Spleen (tissue), 11 donors: ENCODE data around the gene HPCAL1. TPM values are rescaled to one million over a fixed set of nuclear protein-coding genes. Genes with fewer than 3 reads are reported as not detected.

Experiments used
- DNase-seq: peaks from one replicate; pipeline ENCODE4 v3.0.0-alpha.2; 2020
- H3K27ac ChIP-seq, 8 donors: fragments of 200-600 bp; sonication (generic) in 7 of 8; 1 replicate in 4 of 8; 2 replicates in 4 of 8; pipeline versions ENCODE4 v1.5.0 to v1.8.0; 2016 to 2021; ENCODE audit warnings: inconsistent platforms in 4 of 8, mild to moderate bottlenecking in 4 of 8, moderate library complexity in 1 of 8
- H3K27me3 ChIP-seq, 7 donors: fragments of 200-600 bp; sonication (generic) in 6 of 7; replicated peaks in 1 of 7; 1 replicate in 4 of 7; 2 replicates in 3 of 7; pipeline versions ENCODE4 v1.5.0 to v1.8.0; 2016 to 2021; ENCODE audit warnings: inconsistent platforms in 3 of 7, mild to moderate bottlenecking in 1 of 7
- H3K36me3 ChIP-seq, 6 donors: fragments of 200-600 bp; sonication (generic) in 5 of 6; 1 replicate in 4 of 6; 2 replicates in 2 of 6; pipeline versions ENCODE4 v1.5.0 to v1.8.0; 2016 to 2021; ENCODE audit warnings: inconsistent platforms in 2 of 6
- H3K4me1 ChIP-seq, 6 donors: fragments of 200-600 bp; sonication (generic) in 5 of 6; 1 replicate in 3 of 6; 2 replicates in 3 of 6; pipeline versions ENCODE4 v1.5.0 to v1.8.0; 2016 to 2021; ENCODE audit warnings: inconsistent platforms in 3 of 6
- H3K4me3 ChIP-seq, 8 donors: fragments of 200-600 bp; sonication (generic) in 7 of 8; 1 replicate in 4 of 8; 2 replicates in 4 of 8; pipeline versions ENCODE4 v1.5.0 to v1.8.0; 2016 to 2021; ENCODE audit warnings: inconsistent platforms in 4 of 8, mild to moderate bottlenecking in 4 of 8, moderate library complexity in 2 of 8
- H3K9me3 ChIP-seq, 8 donors: fragments of 200-600 bp; sonication (generic) in 7 of 8; 1 replicate in 4 of 8; 2 replicates in 4 of 8; pipeline versions ENCODE4 v1.5.0 to v1.8.0; 2016 to 2021; ENCODE audit warnings: inconsistent platforms in 4 of 8
- POLR2A ChIP-seq, 3 donors: fragments of 450-650 bp; IDR thresholded peaks; one replicate each; pipeline ENCODE4 v1.5.1; 2017; ENCODE audit warnings: antibody characterized with exemption in 3 of 3, mild to moderate bottlenecking in 1 of 3
- POLR2AphosphoS5 ChIP-seq, 3 donors: sonication (generic); formaldehyde crosslinking; IDR thresholded peaks; one replicate each; pipeline ENCODE4 v1.5.1; 2017; ENCODE audit warnings: antibody characterized with exemption in 3 of 3
- WGBS, 5 donors: extraction: QIAGEN DNeasy Blood & Tissue Kit in 3 of 5; methylation state at CpG; one replicate each; pipeline versions ENCODE4 v1.1.5 to v1.1.7; 2013 to 2018; 5-methylcytosine and 5-hydroxymethylcytosine counted together
- intact Hi-C: fragments of 100-400 bp; cut with DNase I; formaldehyde crosslinking; loops from one replicate; pipeline ENCODE4 v1.15.0; 2023; ENCODE audit warnings: low total_unique reads
- polyA plus RNA-seq, 3 donors: library from polyadenylated mRNA; stranded (reverse); fragments of 200-250 nt; gene quantifications; one replicate each; pipeline ENCODE4 v1.2.1, GENCODE V29; 2013
- total RNA-seq, 7 donors: library from RNA; depleted of rRNA in 3 of 7; stranded (reverse); fragments of >200 nt in 3 of 7; fragmentation: NEBNext Ultra II Directional in 4 of 7; extraction: Animal tissue kit (Norgen Biotek cat#: 25700) in 4 of 7; gene quantifications; one replicate each; pipeline versions ENCODE4 v1.1.0 to v1.2.1, GENCODE V29; 2016 to 2021
- TF ChIP-seq, protein P1 (sequence below), 11 experiments: fragments of 200-600 bp in 7 of 11; fragments of 450-650 bp in 4 of 11; sonication (generic) in 4 of 11; IDR thresholded peaks in 8 of 11; conservative IDR thresholded peaks in 3 of 11; 1 replicate in 7 of 11; 2 replicates in 4 of 11; pipeline versions ENCODE4 v1.4.0 to v1.8.0; 2016 to 2021; ENCODE audit warnings: antibody characterized with exemption in 11 of 11, inconsistent platforms in 4 of 11, mild to moderate bottlenecking in 1 of 11
- donor health status: healthy with polysubstance abuse.
- donor health status: DM: no; HTN: no; CAD: no; lungs with moderate emphysema.
- donor health status: DM: no; HTN: no; CAD: no.
- donor health status: Bipolar disorder and iron deficiency.
- donor health status: healthy.
- donor health status: DM: no; HTN: no; CAD: no.
- donor health status: DM: yes; HTN: yes; CAD: no.

HPCAL1 gene
- total and polyA plus RNA-seq, 10 donors: 41.9 to 80.6 (median 57.7) TPM

- WGBS, 5 donors: 92 to 94% (median 93%) methylated on average over 10 of the region's 10 CpGs
- H3K4me3 ChIP-seq: no peak overlapping the region
- no peaks in the 10 kb centered on the region for H3K27me3 ChIP-seq
- H3K27ac ChIP-seq: no peak overlapping the region
- H3K36me3 ChIP-seq: peaks cover 0 to 32% (median 8%) of the 10 kb centered on the region in 6 donors
- no peaks in the 10 kb centered on the region for H3K9me3 ChIP-seq
- H3K4me1 ChIP-seq: peaks cover 0 to 54% (median 12%) of the 10 kb centered on the region in 6 donors
- TF ChIP-seq POLR2A (IDR thresholded peaks at IDR 0.05) (no peak), POLR2AphosphoS5 (IDR thresholded peaks at IDR 0.05) (no peak)
- TF ChIP-seq, protein P1, sequence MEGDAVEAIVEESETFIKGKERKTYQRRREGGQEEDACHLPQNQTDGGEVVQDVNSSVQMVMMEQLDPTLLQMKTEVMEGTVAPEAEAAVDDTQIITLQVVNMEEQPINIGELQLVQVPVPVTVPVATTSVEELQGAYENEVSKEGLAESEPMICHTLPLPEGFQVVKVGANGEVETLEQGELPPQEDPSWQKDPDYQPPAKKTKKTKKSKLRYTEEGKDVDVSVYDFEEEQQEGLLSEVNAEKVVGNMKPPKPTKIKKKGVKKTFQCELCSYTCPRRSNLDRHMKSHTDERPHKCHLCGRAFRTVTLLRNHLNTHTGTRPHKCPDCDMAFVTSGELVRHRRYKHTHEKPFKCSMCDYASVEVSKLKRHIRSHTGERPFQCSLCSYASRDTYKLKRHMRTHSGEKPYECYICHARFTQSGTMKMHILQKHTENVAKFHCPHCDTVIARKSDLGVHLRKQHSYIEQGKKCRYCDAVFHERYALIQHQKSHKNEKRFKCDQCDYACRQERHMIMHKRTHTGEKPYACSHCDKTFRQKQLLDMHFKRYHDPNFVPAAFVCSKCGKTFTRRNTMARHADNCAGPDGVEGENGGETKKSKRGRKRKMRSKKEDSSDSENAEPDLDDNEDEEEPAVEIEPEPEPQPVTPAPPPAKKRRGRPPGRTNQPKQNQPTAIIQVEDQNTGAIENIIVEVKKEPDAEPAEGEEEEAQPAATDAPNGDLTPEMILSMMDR (IDR thresholded peaks at IDR 0.05 in 8 of 11, conservative IDR thresholded peaks at IDR 0.05 in 3 of 11): no peak
- DNase-seq: no peak
- intact Hi-C loops: no loop called here
Observed at GRCh38 chr2:10354399-10354798, 51.7 kb downstream of the HPCAL1 start.

DNA sequence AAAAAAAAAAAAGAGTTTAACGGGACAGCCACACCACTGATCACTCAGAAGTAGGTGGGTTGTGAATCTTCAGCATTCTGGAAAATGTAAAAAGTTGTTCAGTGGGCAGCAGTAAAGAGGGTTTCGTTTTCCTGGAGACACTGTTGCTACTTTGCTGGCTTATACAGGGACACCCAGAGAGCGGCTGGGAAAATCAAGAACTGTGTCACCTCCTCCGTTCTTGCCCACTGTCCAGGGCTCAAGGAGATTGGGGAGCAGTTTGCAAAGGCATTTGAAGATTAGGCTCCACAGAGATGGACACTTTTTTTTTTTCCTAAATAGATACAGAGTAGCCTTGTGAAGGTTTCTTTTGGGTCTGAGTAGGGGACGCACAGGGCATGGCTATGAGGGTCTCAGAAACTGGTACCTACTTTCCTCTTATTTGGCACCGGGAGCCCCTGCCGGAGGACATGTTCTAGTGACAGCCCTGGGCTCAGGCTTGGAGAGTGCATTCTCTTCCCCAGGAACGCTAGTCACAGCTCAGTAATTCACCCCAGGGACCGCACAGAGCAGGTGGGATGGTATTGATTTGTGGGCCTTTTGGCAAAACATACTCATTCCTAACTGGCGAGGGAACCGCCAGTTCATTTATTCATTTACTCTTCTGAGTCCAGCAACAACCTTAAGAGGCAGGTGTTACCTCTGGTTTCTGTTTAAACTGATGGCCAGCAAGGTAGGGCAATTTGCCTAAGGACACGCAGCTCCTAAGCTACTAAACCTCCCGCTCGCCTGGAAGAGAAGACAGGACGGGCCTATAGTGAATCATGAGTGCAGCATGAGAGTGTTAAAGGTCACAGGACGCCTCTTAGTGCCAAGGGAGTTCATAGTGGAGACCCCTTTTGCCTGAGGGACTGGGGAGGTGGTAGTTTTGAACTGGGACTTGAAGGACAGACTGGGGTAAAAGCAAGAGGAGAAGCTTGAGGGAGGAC, 53.1 kb downstream of the HPCAL1 start:
- no peaks in the 10 kb centered on the region for H3K9me3 ChIP-seq
- peaks cover 0 to 42% (median 12%) of the 10 kb centered on the region in 6 donors for H3K36me3 ChIP-seq
- intact Hi-C loops: no loop called here
- no peak for TF ChIP-seq POLR2AphosphoS5 (IDR thresholded peaks at IDR 0.05)
- TF ChIP-seq, protein P1 (IDR thresholded peaks at IDR 0.05 in 8 of 11, conservative IDR thresholded peaks at IDR 0.05 in 3 of 11): no peak
- no peak for TF ChIP-seq POLR2A (IDR thresholded peaks at IDR 0.05)
- H3K27ac ChIP-seq: no peak overlapping the region
- peaks cover 0 to 52% (median 9%) of the 10 kb centered on the region in 6 donors for H3K4me1 ChIP-seq
- 91 to 94% (median 93%) methylated on average over 16 of the region's 16 CpGs for WGBS, 5 donors
- no peak overlapping the region for H3K4me3 ChIP-seq
- no peaks in the 10 kb centered on the region for H3K27me3 ChIP-seq
- DNase-seq: no peak

DNA sequence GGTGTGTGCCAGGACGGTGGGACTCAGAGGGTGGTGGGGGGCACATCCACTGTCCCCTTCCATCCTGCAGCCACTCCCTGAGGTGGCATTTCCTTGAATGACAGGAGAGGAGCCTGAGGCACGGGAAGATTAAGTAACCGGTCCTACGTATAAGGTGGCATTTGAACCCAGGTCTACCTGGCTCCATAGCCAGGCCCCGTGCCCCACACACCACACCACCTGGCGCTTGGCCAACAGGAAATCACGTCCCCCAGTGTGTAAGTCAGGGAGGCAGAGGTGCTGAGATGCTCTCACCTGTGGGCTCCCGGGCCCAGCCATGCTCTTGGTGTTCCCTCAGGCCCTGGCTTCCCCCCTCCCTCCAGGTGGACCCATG, 53.7 kb downstream of the HPCAL1 start:
- H3K4me1 ChIP-seq: peaks cover 0 to 48% (median 3%) of the 10 kb centered on the region in 6 donors
- TF ChIP-seq, protein P1 (IDR thresholded peaks at IDR 0.05 in 8 of 11, conservative IDR thresholded peaks at IDR 0.05 in 3 of 11): no peak
- no peak for TF ChIP-seq POLR2A (IDR thresholded peaks at IDR 0.05)
- no peak for TF ChIP-seq POLR2AphosphoS5 (IDR thresholded peaks at IDR 0.05)
- intact Hi-C loops: no loop called here
- no peaks in the 10 kb centered on the region for H3K9me3 ChIP-seq
- no peak for DNase-seq
- peaks cover 0 to 42% (median 12%) of the 10 kb centered on the region in 6 donors for H3K36me3 ChIP-seq
- no peak overlapping the region for H3K4me3 ChIP-seq
- no peaks in the 10 kb centered on the region for H3K27me3 ChIP-seq
- WGBS, 5 donors: 75 to 82% (median 77%) methylated on average over 8 of the region's 8 CpGs
- H3K27ac ChIP-seq: no peak overlapping the region
